Measurements from ENCODE around the gene CCL17. TPM values are rescaled to one million over a fixed set of nuclear protein-coding genes. Genes with fewer than 3 reads are reported as not detected.

CCL17 gene
- total RNA-seq, 1 experiment from 2014 or later, result not detected

GRCh38 chr16:57373117-57373947 is 31.2 kb upstream of the CCL17 start:
- Histone ChIP-seq H3K4me1 (ENCODE audit: control insufficient read depth, insufficient read depth, low read length) (peaks cover 35% of the 10 kb centered on the region), H3K9me3 (ENCODE audit: control insufficient read depth, insufficient read depth, low read depth, low read length) (no peaks in the 10 kb centered on the region), H3K27me3 (ENCODE audit: control insufficient read depth, insufficient read depth, low read length) (no peaks in the 10 kb centered on the region), H3K4me3 (ENCODE audit: low read depth in 2 of 2, low read length in 2 of 2) (peak overlapping the region; percentile 41 to 59), H3K27ac (ENCODE audit: low read length) (peak overlapping the region; percentile 69), H3K36me3 (ENCODE audit: control insufficient read depth, insufficient read depth, low read length) (no peaks in the 10 kb centered on the region)
- POLR2A ChIA-PET, result no interaction called here
- in situ Hi-C loops (cut with HindIII; ENCODE audit: low pct_unique_long_range_greater_than_20kb, low sequenced_read_pairs), result no loop called here
- CTCF ChIA-PET, result no interaction called here
- intact Hi-C loops (cut with micrococcal nuclease; ENCODE audit: unreplicated experiment), result loop anchor here (5.0 kb wide), 2 partner anchors 56 to 71 kb away; no protein-coding TSS in a partner anchor
- peak; percentile 19; the same call in 1 of the 2 replicates for ATAC-seq
- no TSS peak for BruUV-seq (replicated peaks)
- no peak for DNase-seq (ENCODE audit: low read depth, low spot score)
- TF ChIP-seq SIN3A (IDR thresholded peaks at IDR 0.05; ENCODE audit: borderline replicate concordance, insufficient read depth, low read depth, low read length) (no peak), POLR2AphosphoS5 (IDR thresholded peaks at IDR 0.05; ENCODE audit: low read depth, low read length) (no peak), REST (IDR thresholded peaks at IDR 0.05; ENCODE audit: insufficient read depth in 1 of 2, low read depth in 2 of 2, low read length in 1 of 2) (no peak), TCF7L2 (IDR thresholded peaks at IDR 0.05; ENCODE audit: low read depth, low read length) (no peak)
- TF ChIP-seq, protein P1, sequence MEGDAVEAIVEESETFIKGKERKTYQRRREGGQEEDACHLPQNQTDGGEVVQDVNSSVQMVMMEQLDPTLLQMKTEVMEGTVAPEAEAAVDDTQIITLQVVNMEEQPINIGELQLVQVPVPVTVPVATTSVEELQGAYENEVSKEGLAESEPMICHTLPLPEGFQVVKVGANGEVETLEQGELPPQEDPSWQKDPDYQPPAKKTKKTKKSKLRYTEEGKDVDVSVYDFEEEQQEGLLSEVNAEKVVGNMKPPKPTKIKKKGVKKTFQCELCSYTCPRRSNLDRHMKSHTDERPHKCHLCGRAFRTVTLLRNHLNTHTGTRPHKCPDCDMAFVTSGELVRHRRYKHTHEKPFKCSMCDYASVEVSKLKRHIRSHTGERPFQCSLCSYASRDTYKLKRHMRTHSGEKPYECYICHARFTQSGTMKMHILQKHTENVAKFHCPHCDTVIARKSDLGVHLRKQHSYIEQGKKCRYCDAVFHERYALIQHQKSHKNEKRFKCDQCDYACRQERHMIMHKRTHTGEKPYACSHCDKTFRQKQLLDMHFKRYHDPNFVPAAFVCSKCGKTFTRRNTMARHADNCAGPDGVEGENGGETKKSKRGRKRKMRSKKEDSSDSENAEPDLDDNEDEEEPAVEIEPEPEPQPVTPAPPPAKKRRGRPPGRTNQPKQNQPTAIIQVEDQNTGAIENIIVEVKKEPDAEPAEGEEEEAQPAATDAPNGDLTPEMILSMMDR (IDR thresholded peaks at IDR 0.05), result no peak

DNA sequence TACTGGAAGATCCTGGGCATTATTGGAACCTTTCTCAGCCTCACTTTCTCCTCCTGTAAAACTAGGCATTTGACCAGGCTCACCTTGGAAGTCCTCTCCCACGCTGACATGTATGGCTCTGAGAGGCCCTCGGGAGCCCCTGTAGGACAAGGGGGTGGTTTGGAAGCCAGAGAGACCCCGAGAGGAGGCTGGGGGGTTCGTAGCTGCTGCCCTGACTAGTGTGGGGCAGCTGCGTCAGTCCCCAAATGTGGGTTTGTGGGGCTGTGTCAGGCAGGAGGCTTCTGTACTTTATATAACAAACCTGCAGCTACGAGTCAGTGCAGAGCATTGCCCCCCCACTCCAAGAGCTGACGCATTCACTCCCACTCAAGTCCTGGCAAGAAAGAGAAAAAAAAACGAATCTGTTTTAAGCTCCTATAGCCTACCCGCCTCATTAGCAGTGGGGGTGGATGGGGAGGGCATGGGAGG is 30.5 kb upstream of the CCL17 start:
- intact Hi-C loops (cut with micrococcal nuclease; ENCODE audit: unreplicated experiment), result loop anchor here (5.0 kb wide), 2 partner anchors 57 to 72 kb away; no protein-coding TSS in a partner anchor
- POLR2A ChIA-PET, result no interaction called here
- in situ Hi-C loops (cut with HindIII; ENCODE audit: low pct_unique_long_range_greater_than_20kb, low sequenced_read_pairs), result no loop called here

More for the DNA sequence above, 30.5 kb upstream of the CCL17 start:
- no peak for ATAC-seq
- no peaks in the 10 kb centered on the region for H3K27me3 ChIP-seq (ENCODE audit: control insufficient read depth, insufficient read depth, low read length)
- H3K4me1 ChIP-seq (ENCODE audit: control insufficient read depth, insufficient read depth, low read length), result peaks cover 35% of the 10 kb centered on the region
- no peaks in the 10 kb centered on the region for H3K9me3 ChIP-seq (ENCODE audit: control insufficient read depth, insufficient read depth, low read depth, low read length)
- CTCF ChIA-PET, result no interaction called here
- TF ChIP-seq TCF7L2 (IDR thresholded peaks at IDR 0.05; ENCODE audit: low read depth, low read length), result no peak
- TF ChIP-seq POLR2AphosphoS5 (IDR thresholded peaks at IDR 0.05; ENCODE audit: low read depth, low read length), result no peak
- no peak for TF ChIP-seq SIN3A (IDR thresholded peaks at IDR 0.05; ENCODE audit: borderline replicate concordance, insufficient read depth, low read depth, low read length)
- TF ChIP-seq REST (IDR thresholded peaks at IDR 0.05; ENCODE audit: insufficient read depth in 1 of 2, low read depth in 2 of 2, low read length in 1 of 2), result no peak
- TF ChIP-seq, protein P1 (IDR thresholded peaks at IDR 0.05), result no peak
- H3K4me3 ChIP-seq (ENCODE audit: low read depth in 2 of 2, low read length in 2 of 2), result peak overlapping the region; percentile 41 to 59
- peak overlapping the region; percentile 69 for H3K27ac ChIP-seq (ENCODE audit: low read length)
- no TSS peak for BruUV-seq (replicated peaks)
- H3K36me3 ChIP-seq (ENCODE audit: control insufficient read depth, insufficient read depth, low read length), result no peaks in the 10 kb centered on the region
- no peak for DNase-seq (ENCODE audit: low read depth, low spot score)

All from Panc1 (cell line).